ENCODE data around the gene PPP5C.
"Not testable (repeated sequence)": the region's sequence is repeated elsewhere in the genome, so short reads cannot be mapped to it uniquely, and the experiment has no call there.

- TF ChIP-seq CTCF, POLR2A (IDR thresholded peaks at IDR 0.05): not testable (repeated sequence)
These were observed 68.0 kb downstream of the PPP5C start for GRCh38 chr19:46414899-46415298.

Data from lower leg skin (tissue), 3 donors.